ENCODE measurements around the gene SPEN.

DNA sequence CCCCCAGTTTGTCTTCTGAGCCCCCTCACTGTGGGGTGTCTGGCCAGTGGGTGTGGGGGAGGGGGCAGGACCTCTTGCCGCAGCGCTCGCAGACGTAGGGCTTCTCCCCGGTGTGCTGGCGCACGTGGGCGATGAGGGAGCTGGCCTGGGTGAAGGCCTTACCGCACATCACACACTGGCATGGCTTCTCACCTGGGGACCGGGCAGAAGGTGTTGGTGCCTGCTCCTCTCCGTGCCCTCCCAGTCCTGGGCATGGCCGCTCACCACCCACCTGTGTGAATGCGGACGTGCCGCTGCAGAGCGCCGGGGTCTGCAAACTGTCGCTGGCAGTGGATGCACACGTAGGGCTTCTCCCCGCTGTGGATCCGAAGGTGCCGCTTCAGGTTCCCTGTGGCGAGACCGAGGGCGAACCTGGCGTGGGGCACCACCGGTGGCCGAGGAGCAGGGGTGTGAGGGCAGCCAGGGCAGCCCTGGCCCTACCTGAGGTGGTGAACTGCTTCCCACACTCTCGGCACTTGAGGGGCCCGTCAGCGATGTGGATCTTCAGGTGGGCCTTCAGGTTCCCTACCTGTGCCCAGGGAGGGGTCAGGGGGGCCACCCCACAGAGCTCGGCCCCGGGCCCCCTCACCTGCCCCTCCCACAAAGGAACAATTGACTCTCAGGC, 96.0 kb downstream of the SPEN start:
- TF ChIP-seq TAF1 (IDR thresholded peaks at IDR 0.05; ENCODE audit: borderline replicate concordance, insufficient read depth, low read length) (no peak), POLR2AphosphoS5 (IDR thresholded peaks at IDR 0.05; ENCODE audit: low read depth, low read length) (no peak), SIN3A (IDR thresholded peaks at IDR 0.05; ENCODE audit: borderline replicate concordance, insufficient read depth, low read length) (no peak), FOXP2 (optimal IDR thresholded peaks at IDR 0.05; ENCODE audit: borderline replicate concordance, extremely low read depth, extremely low read length, insufficient read depth) (no peak)
- TF ChIP-seq, protein P1, sequence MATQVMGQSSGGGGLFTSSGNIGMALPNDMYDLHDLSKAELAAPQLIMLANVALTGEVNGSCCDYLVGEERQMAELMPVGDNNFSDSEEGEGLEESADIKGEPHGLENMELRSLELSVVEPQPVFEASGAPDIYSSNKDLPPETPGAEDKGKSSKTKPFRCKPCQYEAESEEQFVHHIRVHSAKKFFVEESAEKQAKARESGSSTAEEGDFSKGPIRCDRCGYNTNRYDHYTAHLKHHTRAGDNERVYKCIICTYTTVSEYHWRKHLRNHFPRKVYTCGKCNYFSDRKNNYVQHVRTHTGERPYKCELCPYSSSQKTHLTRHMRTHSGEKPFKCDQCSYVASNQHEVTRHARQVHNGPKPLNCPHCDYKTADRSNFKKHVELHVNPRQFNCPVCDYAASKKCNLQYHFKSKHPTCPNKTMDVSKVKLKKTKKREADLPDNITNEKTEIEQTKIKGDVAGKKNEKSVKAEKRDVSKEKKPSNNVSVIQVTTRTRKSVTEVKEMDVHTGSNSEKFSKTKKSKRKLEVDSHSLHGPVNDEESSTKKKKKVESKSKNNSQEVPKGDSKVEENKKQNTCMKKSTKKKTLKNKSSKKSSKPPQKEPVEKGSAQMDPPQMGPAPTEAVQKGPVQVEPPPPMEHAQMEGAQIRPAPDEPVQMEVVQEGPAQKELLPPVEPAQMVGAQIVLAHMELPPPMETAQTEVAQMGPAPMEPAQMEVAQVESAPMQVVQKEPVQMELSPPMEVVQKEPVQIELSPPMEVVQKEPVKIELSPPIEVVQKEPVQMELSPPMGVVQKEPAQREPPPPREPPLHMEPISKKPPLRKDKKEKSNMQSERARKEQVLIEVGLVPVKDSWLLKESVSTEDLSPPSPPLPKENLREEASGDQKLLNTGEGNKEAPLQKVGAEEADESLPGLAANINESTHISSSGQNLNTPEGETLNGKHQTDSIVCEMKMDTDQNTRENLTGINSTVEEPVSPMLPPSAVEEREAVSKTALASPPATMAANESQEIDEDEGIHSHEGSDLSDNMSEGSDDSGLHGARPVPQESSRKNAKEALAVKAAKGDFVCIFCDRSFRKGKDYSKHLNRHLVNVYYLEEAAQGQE (IDR thresholded peaks at IDR 0.05; ENCODE audit: insufficient read depth in 1 of 2, low read depth in 2 of 2, low read length in 2 of 2): no peak

Data from PFSK-1 (cell line).